ENCODE results near the gene TPPP.
"Not testable (repeated sequence)": the region's sequence is repeated elsewhere in the genome, so short reads cannot be mapped to it uniquely, and the experiment has no call there.

TPPP gene

GRCh38 chr5:633501-633955, 59.6 kb downstream of the TPPP start:
- H3K4me3 ChIP-seq (ENCODE audit: low read length), result no peak overlapping the region
- DNase-seq (ENCODE audit: low read depth), result no peak

GRCh38 chr5:628351-629205, 64.6 kb downstream of the TPPP start:
- H3K4me3 ChIP-seq (ENCODE audit: low read length); DNase-seq (ENCODE audit: low read depth): not testable (repeated sequence)

More at GRCh38 chr5:633501-633955, 59.6 kb downstream of the TPPP start:
- TF ChIP-seq, protein P1, sequence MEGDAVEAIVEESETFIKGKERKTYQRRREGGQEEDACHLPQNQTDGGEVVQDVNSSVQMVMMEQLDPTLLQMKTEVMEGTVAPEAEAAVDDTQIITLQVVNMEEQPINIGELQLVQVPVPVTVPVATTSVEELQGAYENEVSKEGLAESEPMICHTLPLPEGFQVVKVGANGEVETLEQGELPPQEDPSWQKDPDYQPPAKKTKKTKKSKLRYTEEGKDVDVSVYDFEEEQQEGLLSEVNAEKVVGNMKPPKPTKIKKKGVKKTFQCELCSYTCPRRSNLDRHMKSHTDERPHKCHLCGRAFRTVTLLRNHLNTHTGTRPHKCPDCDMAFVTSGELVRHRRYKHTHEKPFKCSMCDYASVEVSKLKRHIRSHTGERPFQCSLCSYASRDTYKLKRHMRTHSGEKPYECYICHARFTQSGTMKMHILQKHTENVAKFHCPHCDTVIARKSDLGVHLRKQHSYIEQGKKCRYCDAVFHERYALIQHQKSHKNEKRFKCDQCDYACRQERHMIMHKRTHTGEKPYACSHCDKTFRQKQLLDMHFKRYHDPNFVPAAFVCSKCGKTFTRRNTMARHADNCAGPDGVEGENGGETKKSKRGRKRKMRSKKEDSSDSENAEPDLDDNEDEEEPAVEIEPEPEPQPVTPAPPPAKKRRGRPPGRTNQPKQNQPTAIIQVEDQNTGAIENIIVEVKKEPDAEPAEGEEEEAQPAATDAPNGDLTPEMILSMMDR (conservative IDR thresholded peaks at IDR 0.05; ENCODE audit: low read depth, low read length), result no peak

- DNase-seq (ENCODE audit: low read depth), result no peak
- H3K4me3 ChIP-seq (ENCODE audit: low read length), result no peak overlapping the region
- TF ChIP-seq, protein P1 (conservative IDR thresholded peaks at IDR 0.05; ENCODE audit: low read depth, low read length), result no peak
These were observed 65.3 kb downstream of the TPPP start for GRCh38 chr5:627840-628239.

DNA sequence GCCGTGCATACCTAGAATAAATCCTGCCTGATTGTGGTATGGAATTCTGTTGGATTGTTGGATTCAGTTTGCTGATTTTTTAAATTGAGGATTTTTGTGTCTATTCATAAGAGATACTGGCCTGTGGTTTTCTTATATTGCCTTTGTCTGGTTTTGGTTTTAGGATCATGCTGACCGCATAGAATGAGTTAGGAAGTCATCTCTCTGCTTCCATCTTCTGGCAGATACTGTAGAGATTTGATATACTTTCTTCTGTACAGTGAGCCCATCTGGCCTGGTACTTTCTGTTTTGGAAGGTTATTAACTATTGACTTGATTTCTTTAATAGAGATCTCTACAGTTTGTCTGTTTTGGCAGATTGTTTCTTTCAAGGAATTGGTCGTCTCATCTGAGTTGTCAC, 66.3 kb downstream of the TPPP start:
- TF ChIP-seq, protein P1 (conservative IDR thresholded peaks at IDR 0.05; ENCODE audit: low read depth, low read length), result peak; percentile 2
- no peak for DNase-seq (ENCODE audit: low read depth)
- no peak overlapping the region for H3K4me3 ChIP-seq (ENCODE audit: low read length)

DNA sequence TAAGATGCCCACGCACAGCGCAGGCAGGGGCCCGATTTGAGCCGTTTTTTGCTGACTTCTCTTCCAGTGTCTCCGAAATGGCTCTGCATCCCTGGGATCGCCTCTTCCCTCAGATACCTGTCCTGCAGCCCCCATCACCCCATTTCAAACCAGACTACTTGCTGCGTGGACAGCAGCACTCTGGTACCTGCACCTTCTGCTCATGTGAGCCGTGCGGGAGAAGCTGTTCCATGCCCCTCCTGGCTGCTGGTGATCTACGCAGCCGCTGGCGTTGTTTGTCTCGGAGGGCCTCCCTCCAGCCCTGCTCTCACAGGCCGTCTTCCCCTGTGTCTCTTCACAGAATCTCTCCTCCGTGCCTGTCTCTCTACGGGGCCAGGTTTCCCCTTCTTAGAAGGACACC, 67.6 kb downstream of the TPPP start:
- TF ChIP-seq, protein P1 (conservative IDR thresholded peaks at IDR 0.05; ENCODE audit: low read depth, low read length), result no peak
- DNase-seq (ENCODE audit: low read depth), result no peak

GRCh38 chr5:624951-625230, 68.3 kb downstream of the TPPP start:
- TF ChIP-seq, protein P1 (conservative IDR thresholded peaks at IDR 0.05; ENCODE audit: low read depth, low read length), result no peak
- no peak for DNase-seq (ENCODE audit: low read depth)
- H3K4me3 ChIP-seq (ENCODE audit: low read length), result no peak overlapping the region

More for the DNA sequence above, 67.6 kb downstream of the TPPP start:
- H3K4me3 ChIP-seq (ENCODE audit: low read length), result no peak overlapping the region

DNA sequence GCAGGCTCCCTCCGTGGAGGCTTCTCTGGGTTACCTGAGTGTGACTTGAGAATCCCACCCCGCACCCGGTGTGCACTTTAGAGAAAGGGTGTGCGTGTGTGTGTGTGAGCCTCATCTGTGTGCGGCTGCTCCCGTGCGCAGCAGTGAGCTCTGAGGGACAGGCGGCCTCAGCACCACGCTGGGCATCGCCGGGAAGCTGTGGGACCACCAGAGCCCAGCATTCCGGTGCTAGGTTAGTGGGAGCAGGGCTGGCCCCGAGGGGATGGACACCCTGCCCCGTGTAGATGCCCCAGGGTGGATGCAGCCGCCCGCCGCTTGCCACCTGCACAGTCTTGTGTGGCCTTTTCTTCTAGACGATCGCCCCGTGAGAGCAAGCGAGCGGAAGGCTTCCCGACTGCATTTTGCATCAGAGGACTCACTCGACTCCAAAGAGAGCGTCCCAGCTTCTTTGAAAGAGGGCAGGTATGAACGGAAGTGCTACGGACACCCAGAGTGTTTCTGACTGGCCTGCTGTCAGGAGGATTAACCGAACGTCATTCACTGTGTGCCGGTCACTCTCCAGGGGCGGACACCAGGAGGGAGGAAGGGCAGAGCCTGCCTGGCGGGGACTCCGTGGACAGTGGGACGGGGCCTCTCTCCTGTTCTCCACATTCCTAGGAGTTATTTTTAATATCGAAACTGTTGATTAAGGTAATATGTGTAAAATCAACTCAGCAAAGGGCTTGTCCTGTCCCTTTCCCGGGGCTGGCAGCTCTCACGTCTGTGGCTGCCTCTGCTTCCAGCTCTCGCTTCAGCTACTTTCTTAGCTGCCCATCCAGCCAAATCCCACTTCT, 68.8 kb downstream of the TPPP start:
- DNase-seq (ENCODE audit: low read depth), result no peak
- TF ChIP-seq, protein P1 (conservative IDR thresholded peaks at IDR 0.05; ENCODE audit: low read depth, low read length), result no peak
- H3K4me3 ChIP-seq (ENCODE audit: low read length), result no peak overlapping the region

All from retinal pigment epithelial cell (primary cell).